Left ventricle myocardium inferior (tissue), 1 donor: ENCODE data around the gene NDUFB6. TPM values are rescaled to one million over a fixed set of nuclear protein-coding genes. Genes with fewer than 3 reads are reported as not detected.

Source experiments
- DNase-seq: peaks from one replicate; pipeline ENCODE4 v3.0.0-alpha.2; 2020
- H3K27ac ChIP-seq: fragments of 200-600 bp; replicated peaks from 2 replicates; pipeline ENCODE4 v1.8.0; 2021
- H3K27me3 ChIP-seq: fragments of 200-600 bp; 2 replicates; pipeline ENCODE4 v1.8.0; 2021; ENCODE audit warnings: low read depth
- H3K36me3 ChIP-seq: fragments of 200-600 bp; 2 replicates; pipeline ENCODE4 v1.8.0; 2021
- H3K4me1 ChIP-seq: fragments of 200-600 bp; 2 replicates; pipeline ENCODE4 v1.8.0; 2021
- H3K4me3 ChIP-seq: fragments of 200-600 bp; 2 replicates; pipeline ENCODE4 v1.8.0; 2021; ENCODE audit warnings: mild to moderate bottlenecking, moderate library complexity
- H3K9me3 ChIP-seq: fragments of 200-600 bp; replicated peaks from 2 replicates; pipeline ENCODE4 v1.8.0; 2021
- CTCF ChIP-seq: fragments of 200-600 bp; IDR thresholded peaks from 2 replicates; pipeline ENCODE4 v1.8.0; 2021; ENCODE audit warnings: antibody characterized with exemption, mild to moderate bottlenecking, borderline replicate concordance
- intact Hi-C: fragments of 100-400 bp; cut with micrococcal nuclease; formaldehyde crosslinking; loops from one replicate; pipeline ENCODE4 v1.11.0; 2022
- total RNA-seq: library from RNA; stranded (reverse); fragmentation: NEBNext Ultra II Directional; extraction: Animal tissue kit (Norgen Biotek cat#: 25700); gene quantifications from one replicate; pipeline ENCODE4 v1.2.1, GENCODE V29; 2021
- donor health status: DM: no; HTN: yes; CAD: no; lungs with severe emphysema.

NDUFB6 gene
- total RNA-seq, 1 donor from 2014 or later: 174 TPM

DNA sequence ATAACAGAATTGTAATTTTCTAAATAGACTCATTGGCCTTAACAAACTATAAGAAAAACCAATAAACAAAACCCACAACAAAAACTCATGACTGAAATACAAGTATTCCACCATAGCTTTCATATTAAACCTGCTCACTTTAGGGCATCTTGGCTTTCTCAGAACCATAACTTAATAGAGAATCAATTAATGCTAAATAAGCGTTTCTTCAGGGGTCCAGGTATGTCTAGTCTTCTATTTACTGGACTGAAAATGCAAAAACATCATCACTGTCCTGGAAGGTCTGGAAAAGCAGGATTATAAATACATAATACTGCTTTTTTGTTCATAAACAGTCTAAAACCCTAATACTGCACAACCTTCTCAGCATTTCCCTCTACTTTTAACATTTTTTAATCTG, 27.1 kb downstream of the NDUFB6 start:
- no peaks in the 10 kb centered on the region for H3K9me3 ChIP-seq
- peaks cover 28% of the 10 kb centered on the region for H3K36me3 ChIP-seq
- no peak for DNase-seq
- intact Hi-C loops: no loop called here
- peaks cover 25% of the 10 kb centered on the region for H3K4me1 ChIP-seq
- H3K4me3 ChIP-seq: no peak overlapping the region
- no peak overlapping the region for H3K27ac ChIP-seq
- TF ChIP-seq CTCF: no peak
- H3K27me3 ChIP-seq: no peaks in the 10 kb centered on the region

GRCh38 chr9:32543047-32543446, 29.9 kb downstream of the NDUFB6 start:
- intact Hi-C loops: no loop called here

GRCh38 chr9:32533816-32534215, 39.1 kb downstream of the NDUFB6 start:
- no peak for DNase-seq
- intact Hi-C loops: no loop called here
- no peak for TF ChIP-seq CTCF
- H3K36me3 ChIP-seq: peaks cover 6% of the 10 kb centered on the region
- peaks cover 7% of the 10 kb centered on the region for H3K9me3 ChIP-seq
- H3K27me3 ChIP-seq: no peaks in the 10 kb centered on the region
- H3K27ac ChIP-seq: no peak overlapping the region
- H3K4me3 ChIP-seq: no peak overlapping the region
- H3K4me1 ChIP-seq: no peaks in the 10 kb centered on the region

More at GRCh38 chr9:32543047-32543446, 29.9 kb downstream of the NDUFB6 start:
- no peak for DNase-seq
- Histone ChIP-seq H3K9me3 (no peaks in the 10 kb centered on the region), H3K27ac (no peak overlapping the region), H3K27me3 (no peaks in the 10 kb centered on the region), H3K4me1 (peaks cover 4% of the 10 kb centered on the region), H3K36me3 (peaks cover 28% of the 10 kb centered on the region), H3K4me3 (no peak overlapping the region)
- TF ChIP-seq CTCF: no peak

GRCh38 chr9:32533336-32533735, 39.6 kb downstream of the NDUFB6 start:
- Histone ChIP-seq H3K9me3 (peaks cover 7% of the 10 kb centered on the region), H3K4me3 (no peak overlapping the region), H3K4me1 (no peaks in the 10 kb centered on the region), H3K36me3 (peaks cover 6% of the 10 kb centered on the region), H3K27ac (no peak overlapping the region), H3K27me3 (no peaks in the 10 kb centered on the region)
- TF ChIP-seq CTCF: no peak
- intact Hi-C loops: no loop called here
- DNase-seq: no peak

GRCh38 chr9:32526707-32527048, 46.3 kb downstream of the NDUFB6 start:
- Histone ChIP-seq H3K9me3 (peaks cover 7% of the 10 kb centered on the region), H3K4me3 (peak overlapping the region; percentile 76), H3K27ac (peak overlapping the region; percentile 88), H3K27me3 (no peaks in the 10 kb centered on the region), H3K36me3 (no peaks in the 10 kb centered on the region), H3K4me1 (peaks cover 43% of the 10 kb centered on the region)
- DNase-seq: no peak
- TF ChIP-seq CTCF: no peak
- intact Hi-C loops: no loop called here
